Fibroblast of lung (primary cell): ENCODE measurements around the gene SP1. TPM values are rescaled to one million over a fixed set of nuclear protein-coding genes. Genes with fewer than 3 reads are reported as not detected.

Experiments used
- DNase-seq, 2 donors: peaks; one replicate each; pipeline versions ENCODE4 v3.0.0 to v3.0.0-alpha.2; 2010; ENCODE audit warnings: low read depth in 2 of 2
- H2AFZ ChIP-seq: 2 replicates; pipeline ENCODE4 v1.5.1; 2012; ENCODE audit warnings: low read length, control low read depth, inconsistent platforms
- H3K27ac ChIP-seq: 2 replicates; pipeline ENCODE4 v1.5.1; 2011; ENCODE audit warnings: low read length, control low read depth; ENCODE audit not compliant: insufficient read depth
- H3K27me3 ChIP-seq: 2 replicates; pipeline ENCODE4 v1.5.1; 2011; ENCODE audit warnings: mild to moderate bottlenecking, low read length; ENCODE audit not compliant: control insufficient read depth, insufficient read depth
- H3K36me3 ChIP-seq: 2 replicates; pipeline ENCODE4 v1.5.1; 2011; ENCODE audit warnings: low read length; ENCODE audit not compliant: control insufficient read depth, insufficient read depth
- H3K4me1 ChIP-seq: 2 replicates; pipeline ENCODE4 v1.5.1; 2011; ENCODE audit warnings: low read length; ENCODE audit not compliant: control insufficient read depth, insufficient read depth; ENCODE audit errors: extremely low read depth
- H3K4me2 ChIP-seq: 2 replicates; pipeline ENCODE4 v1.5.1; 2011; ENCODE audit warnings: low read length, control low read depth; ENCODE audit not compliant: insufficient read depth; ENCODE audit errors: extremely low read depth
- H3K4me3 ChIP-seq, 4 experiments: fragments of 200-600 bp in 1 of 4; sonication (generic) in 1 of 4; replicated peaks in 1 of 4; 2 replicates each; pipeline ENCODE4 v1.5.1; 2011 to 2016; ENCODE audit warnings: low read length in 4 of 4, low read depth in 3 of 4, mild to moderate bottlenecking in 3 of 4, control low read depth in 2 of 4, inconsistent platforms in 1 of 4, mixed read lengths in 1 of 4; ENCODE audit not compliant: insufficient read depth in 1 of 4; ENCODE audit errors: control extremely low read depth in 1 of 4
- H3K79me2 ChIP-seq: 2 replicates; pipeline ENCODE4 v1.5.1; 2012; ENCODE audit warnings: mild to moderate bottlenecking, low read length, inconsistent platforms; ENCODE audit not compliant: control insufficient read depth, insufficient read depth
- H3K9ac ChIP-seq: 2 replicates; pipeline ENCODE4 v1.5.1; 2011; ENCODE audit warnings: mild to moderate bottlenecking, low read length, control low read depth; ENCODE audit not compliant: insufficient read depth
- H3K9me3 ChIP-seq: 2 replicates; pipeline ENCODE4 v1.5.1; 2012; ENCODE audit warnings: low read depth, low read length; ENCODE audit not compliant: control insufficient read depth, insufficient read depth
- H4K20me1 ChIP-seq: 2 replicates; pipeline ENCODE4 v1.5.1; 2011; ENCODE audit warnings: low read length; ENCODE audit not compliant: control insufficient read depth, insufficient read depth; ENCODE audit errors: extremely low read depth
- EZH2 ChIP-seq: IDR thresholded peaks from 2 replicates; pipeline ENCODE4 v1.5.1; 2012; ENCODE audit warnings: low read length, control low read depth, mild to moderate bottlenecking; ENCODE audit errors: missing control alignments
- polyA plus RNA-seq, 2 donors: library from polyadenylated mRNA; depleted of rRNA in 1 of 2; stranded (reverse) in 1 of 2; unstranded in 1 of 2; fragments of >200 nt; gene quantifications; 2 replicates each; pipeline ENCODE4 v1.2.1, GENCODE V29; 2011 to 2012; ENCODE audit warnings: missing spikeins in 1 of 2
- total RNA-seq: library from RNA; depleted of rRNA; stranded (reverse); fragments of >200 nt; gene quantifications from 2 replicates; pipeline ENCODE4 v1.2.1, GENCODE V29; 2014
- TF ChIP-seq, protein P1 (sequence below), 2 donors: IDR thresholded peaks in 1 of 2; conservative IDR thresholded peaks in 1 of 2; 1 replicate in 1 of 2; 2 replicates in 1 of 2; pipeline ENCODE4 v1.5.1; 2011 to 2012; ENCODE audit warnings: low read length in 2 of 2, control low read depth in 1 of 2, inconsistent platforms in 1 of 2, low read depth in 1 of 2, mild to moderate bottlenecking in 1 of 2

Gene SP1
- total and polyA plus RNA-seq, 2 donors (not counting 1 experiment from before 2014, with no cell fraction given): 35.3 to 38.9 TPM

DNA sequence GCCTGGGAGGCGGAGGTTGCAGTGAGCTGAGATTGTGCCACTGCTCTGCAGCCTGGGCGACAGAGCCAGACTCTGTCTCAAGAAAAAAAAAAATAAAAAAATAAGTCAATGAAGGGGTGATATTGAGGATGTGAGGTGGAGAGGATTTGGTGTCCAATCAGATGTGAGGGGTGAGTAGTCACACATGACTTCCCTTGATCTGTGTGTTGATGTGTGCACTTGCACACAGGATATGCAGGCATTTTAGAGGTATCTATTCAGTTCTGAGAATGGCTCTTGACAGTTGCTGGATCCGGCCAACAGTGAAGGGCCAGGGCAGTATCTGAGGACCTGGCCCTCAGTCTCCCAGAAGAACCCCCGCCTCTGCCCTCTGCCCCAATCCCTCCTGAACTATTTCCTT is 36.0 kb upstream of the SP1 start:
- DNase-seq: no peak
- Histone ChIP-seq H3K4me2 (no peak overlapping the region), H3K36me3 (no peaks in the 10 kb centered on the region), H3K9ac (no peak overlapping the region), H3K79me2 (no peaks in the 10 kb centered on the region), H2AFZ (no peak overlapping the region), H4K20me1 (no peaks in the 10 kb centered on the region), H3K27me3 (peaks cover 6% of the 10 kb centered on the region), H3K4me1 (peaks cover 9% of the 10 kb centered on the region), H3K9me3 (no peaks in the 10 kb centered on the region), H3K4me3 (no peak overlapping the region), H3K27ac (no peak overlapping the region)
- TF ChIP-seq EZH2: no peak
- TF ChIP-seq, protein P1, sequence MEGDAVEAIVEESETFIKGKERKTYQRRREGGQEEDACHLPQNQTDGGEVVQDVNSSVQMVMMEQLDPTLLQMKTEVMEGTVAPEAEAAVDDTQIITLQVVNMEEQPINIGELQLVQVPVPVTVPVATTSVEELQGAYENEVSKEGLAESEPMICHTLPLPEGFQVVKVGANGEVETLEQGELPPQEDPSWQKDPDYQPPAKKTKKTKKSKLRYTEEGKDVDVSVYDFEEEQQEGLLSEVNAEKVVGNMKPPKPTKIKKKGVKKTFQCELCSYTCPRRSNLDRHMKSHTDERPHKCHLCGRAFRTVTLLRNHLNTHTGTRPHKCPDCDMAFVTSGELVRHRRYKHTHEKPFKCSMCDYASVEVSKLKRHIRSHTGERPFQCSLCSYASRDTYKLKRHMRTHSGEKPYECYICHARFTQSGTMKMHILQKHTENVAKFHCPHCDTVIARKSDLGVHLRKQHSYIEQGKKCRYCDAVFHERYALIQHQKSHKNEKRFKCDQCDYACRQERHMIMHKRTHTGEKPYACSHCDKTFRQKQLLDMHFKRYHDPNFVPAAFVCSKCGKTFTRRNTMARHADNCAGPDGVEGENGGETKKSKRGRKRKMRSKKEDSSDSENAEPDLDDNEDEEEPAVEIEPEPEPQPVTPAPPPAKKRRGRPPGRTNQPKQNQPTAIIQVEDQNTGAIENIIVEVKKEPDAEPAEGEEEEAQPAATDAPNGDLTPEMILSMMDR (conservative IDR thresholded peaks at IDR 0.05 in 1 of 2, IDR thresholded peaks at IDR 0.05 in 1 of 2; ENCODE audit: low read depth in 1 of 2, low read length in 2 of 2): no peak

DNA sequence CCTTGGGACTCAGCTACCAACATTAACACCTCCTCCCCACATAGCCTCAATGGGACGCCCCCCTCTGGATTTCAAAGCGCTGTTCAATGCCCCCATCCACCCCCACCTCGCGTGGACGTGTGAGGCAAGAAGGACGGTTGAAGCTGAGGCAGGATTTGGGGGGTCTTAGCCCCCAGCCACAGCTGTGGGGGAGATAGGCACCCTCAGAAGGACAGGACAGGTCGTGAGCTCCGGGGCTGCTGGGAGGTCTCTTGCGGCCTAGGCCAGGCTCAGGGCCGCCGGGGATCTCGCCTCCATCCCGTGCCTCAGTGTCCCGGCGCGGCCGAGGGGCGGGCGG is 35.5 kb upstream of the SP1 start:
- H3K9ac ChIP-seq: no peak overlapping the region
- no peaks in the 10 kb centered on the region for H4K20me1 ChIP-seq
- H2AFZ ChIP-seq: peak overlapping the region; percentile 37
- no peaks in the 10 kb centered on the region for H3K36me3 ChIP-seq
- H3K4me1 ChIP-seq: peaks cover 9% of the 10 kb centered on the region
- DNase-seq: no peak
- no peak overlapping the region for H3K27ac ChIP-seq
- H3K9me3 ChIP-seq: no peaks in the 10 kb centered on the region
- H3K79me2 ChIP-seq: no peaks in the 10 kb centered on the region
- TF ChIP-seq, protein P1 (conservative IDR thresholded peaks at IDR 0.05 in 1 of 2, IDR thresholded peaks at IDR 0.05 in 1 of 2; ENCODE audit: low read depth in 1 of 2, low read length in 2 of 2): no peak
- no peak for TF ChIP-seq EZH2
- peaks cover 6% of the 10 kb centered on the region for H3K27me3 ChIP-seq
- peak overlapping the region; percentile 51 for H3K4me2 ChIP-seq
- peak overlapping the region in 2 of 4 experiments; percentile 13 to 74 for H3K4me3 ChIP-seq

- Histone ChIP-seq H2AFZ (peak overlapping the region; percentile 87), H3K4me1 (peaks cover 9% of the 10 kb centered on the region), H3K79me2 (no peaks in the 10 kb centered on the region), H3K36me3 (no peaks in the 10 kb centered on the region), H3K27ac (peak overlapping the region; percentile 34), H3K9me3 (no peaks in the 10 kb centered on the region), H3K4me3 (peak overlapping the region; percentile 67 to 83 (median 71)), H3K4me2 (peak overlapping the region; percentile 92), H3K9ac (peak overlapping the region; percentile 51), H3K27me3 (peaks cover 6% of the 10 kb centered on the region), H4K20me1 (no peaks in the 10 kb centered on the region)
- TF ChIP-seq EZH2: no peak
- TF ChIP-seq, protein P1 (conservative IDR thresholded peaks at IDR 0.05 in 1 of 2, IDR thresholded peaks at IDR 0.05 in 1 of 2; ENCODE audit: low read depth in 1 of 2, low read length in 2 of 2): peak; percentile 73 to 77
- DNase-seq: peak; percentile 71 to 80
Observed at GRCh38 chr12:53344824-53345485, 35.0 kb upstream of the SP1 start.
